Neural cell (in vitro differentiated cells): ENCODE measurements around the gene PEX11B.

Experiments used
- EP300 ChIP-seq: fragments of 450-650 bp; conservative IDR thresholded peaks from 2 replicates; pipeline ENCODE4 v1.6.1; 2014; ENCODE audit warnings: antibody characterized with exemption, mild to moderate bottlenecking, moderate library complexity; ENCODE audit not compliant: poor library complexity, severe bottlenecking
- EZH2 ChIP-seq: fragments of 200-600, 300-800 bp; shearing (Covaris generic), sonication (generic); IDR thresholded peaks from 2 replicates; pipeline ENCODE4 v1.6.1; 2014; ENCODE audit warnings: antibody characterized with exemption, low read length, borderline replicate concordance, mild to moderate bottlenecking; ENCODE audit not compliant: insufficient read depth, poor library complexity, severe bottlenecking
- POLR2AphosphoS5 ChIP-seq: IDR thresholded peaks from 2 replicates; pipeline ENCODE4 v1.6.1; 2012
- RAD21 ChIP-seq: fragments of 450-650 bp; conservative IDR thresholded peaks from 2 replicates; pipeline ENCODE4 v1.6.1; 2014; ENCODE audit warnings: antibody characterized with exemption, mild to moderate bottlenecking, moderate library complexity
- SMC3 ChIP-seq: fragments of 450-650 bp; conservative IDR thresholded peaks from 2 replicates; pipeline ENCODE4 v1.6.1; 2014; ENCODE audit warnings: antibody characterized with exemption, mild to moderate bottlenecking, moderate library complexity; ENCODE audit not compliant: poor library complexity
- TAF1 ChIP-seq: IDR thresholded peaks from 2 replicates; pipeline ENCODE4 v1.6.1; 2012; ENCODE audit warnings: low read depth
- TF ChIP-seq, protein P1 (sequence below): fragments of 450-650 bp; IDR thresholded peaks from 2 replicates; pipeline ENCODE4 v1.5.1; 2014; ENCODE audit warnings: antibody characterized with exemption, mild to moderate bottlenecking, moderate library complexity; ENCODE audit not compliant: poor library complexity, severe bottlenecking
- TF ChIP-seq, protein P2 (sequence below): IDR thresholded peaks from 2 replicates; pipeline ENCODE4 v1.6.1; 2012; ENCODE audit warnings: borderline replicate concordance

DNA sequence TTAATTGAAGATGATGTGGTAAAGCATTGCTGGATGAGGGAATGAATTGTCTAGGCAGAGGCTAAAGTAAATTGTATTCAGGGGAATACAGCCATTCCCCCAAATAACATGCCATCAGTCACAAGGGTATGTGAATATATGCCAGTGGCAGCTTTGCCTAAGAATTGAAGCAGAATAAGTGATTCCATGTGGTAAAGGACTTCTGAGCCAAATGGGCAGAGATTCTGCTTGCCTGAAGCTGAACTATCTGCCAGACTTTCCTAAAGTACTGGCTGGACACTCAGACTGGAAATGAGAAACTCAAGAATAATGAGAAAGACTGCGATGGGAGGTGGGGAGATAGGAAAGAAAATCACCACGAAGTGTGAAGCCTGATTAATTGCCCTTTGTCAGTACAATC lies 36.9 kb upstream of the PEX11B start:
- TF ChIP-seq, protein P1, sequence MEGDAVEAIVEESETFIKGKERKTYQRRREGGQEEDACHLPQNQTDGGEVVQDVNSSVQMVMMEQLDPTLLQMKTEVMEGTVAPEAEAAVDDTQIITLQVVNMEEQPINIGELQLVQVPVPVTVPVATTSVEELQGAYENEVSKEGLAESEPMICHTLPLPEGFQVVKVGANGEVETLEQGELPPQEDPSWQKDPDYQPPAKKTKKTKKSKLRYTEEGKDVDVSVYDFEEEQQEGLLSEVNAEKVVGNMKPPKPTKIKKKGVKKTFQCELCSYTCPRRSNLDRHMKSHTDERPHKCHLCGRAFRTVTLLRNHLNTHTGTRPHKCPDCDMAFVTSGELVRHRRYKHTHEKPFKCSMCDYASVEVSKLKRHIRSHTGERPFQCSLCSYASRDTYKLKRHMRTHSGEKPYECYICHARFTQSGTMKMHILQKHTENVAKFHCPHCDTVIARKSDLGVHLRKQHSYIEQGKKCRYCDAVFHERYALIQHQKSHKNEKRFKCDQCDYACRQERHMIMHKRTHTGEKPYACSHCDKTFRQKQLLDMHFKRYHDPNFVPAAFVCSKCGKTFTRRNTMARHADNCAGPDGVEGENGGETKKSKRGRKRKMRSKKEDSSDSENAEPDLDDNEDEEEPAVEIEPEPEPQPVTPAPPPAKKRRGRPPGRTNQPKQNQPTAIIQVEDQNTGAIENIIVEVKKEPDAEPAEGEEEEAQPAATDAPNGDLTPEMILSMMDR: no peak
- no peak for TF ChIP-seq EZH2
- TF ChIP-seq POLR2AphosphoS5: no peak
- no peak for TF ChIP-seq RAD21
- TF ChIP-seq EP300: no peak
- TF ChIP-seq TAF1: no peak
- TF ChIP-seq, protein P2, sequence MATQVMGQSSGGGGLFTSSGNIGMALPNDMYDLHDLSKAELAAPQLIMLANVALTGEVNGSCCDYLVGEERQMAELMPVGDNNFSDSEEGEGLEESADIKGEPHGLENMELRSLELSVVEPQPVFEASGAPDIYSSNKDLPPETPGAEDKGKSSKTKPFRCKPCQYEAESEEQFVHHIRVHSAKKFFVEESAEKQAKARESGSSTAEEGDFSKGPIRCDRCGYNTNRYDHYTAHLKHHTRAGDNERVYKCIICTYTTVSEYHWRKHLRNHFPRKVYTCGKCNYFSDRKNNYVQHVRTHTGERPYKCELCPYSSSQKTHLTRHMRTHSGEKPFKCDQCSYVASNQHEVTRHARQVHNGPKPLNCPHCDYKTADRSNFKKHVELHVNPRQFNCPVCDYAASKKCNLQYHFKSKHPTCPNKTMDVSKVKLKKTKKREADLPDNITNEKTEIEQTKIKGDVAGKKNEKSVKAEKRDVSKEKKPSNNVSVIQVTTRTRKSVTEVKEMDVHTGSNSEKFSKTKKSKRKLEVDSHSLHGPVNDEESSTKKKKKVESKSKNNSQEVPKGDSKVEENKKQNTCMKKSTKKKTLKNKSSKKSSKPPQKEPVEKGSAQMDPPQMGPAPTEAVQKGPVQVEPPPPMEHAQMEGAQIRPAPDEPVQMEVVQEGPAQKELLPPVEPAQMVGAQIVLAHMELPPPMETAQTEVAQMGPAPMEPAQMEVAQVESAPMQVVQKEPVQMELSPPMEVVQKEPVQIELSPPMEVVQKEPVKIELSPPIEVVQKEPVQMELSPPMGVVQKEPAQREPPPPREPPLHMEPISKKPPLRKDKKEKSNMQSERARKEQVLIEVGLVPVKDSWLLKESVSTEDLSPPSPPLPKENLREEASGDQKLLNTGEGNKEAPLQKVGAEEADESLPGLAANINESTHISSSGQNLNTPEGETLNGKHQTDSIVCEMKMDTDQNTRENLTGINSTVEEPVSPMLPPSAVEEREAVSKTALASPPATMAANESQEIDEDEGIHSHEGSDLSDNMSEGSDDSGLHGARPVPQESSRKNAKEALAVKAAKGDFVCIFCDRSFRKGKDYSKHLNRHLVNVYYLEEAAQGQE: no peak
- TF ChIP-seq SMC3: no peak
